HG02763 (cell line): ENCODE data around the gene METTL25B.

Source experiments
- ATAC-seq: cut with Tn5 transposase; IDR thresholded peaks from one replicate; pipeline ENCODE4 v1.9.1; 2021; ENCODE audit warnings: mild to moderate bottlenecking, moderate library complexity; ENCODE audit not compliant: unreplicated experiment

METTL25B gene

GRCh38 chr1:156700736-156701531, 27.3 kb upstream of the METTL25B start:
- no peak for ATAC-seq

- ATAC-seq: no peak
Observed at GRCh38 chr1:156703336-156703735, 24.9 kb upstream of the METTL25B start.

- no peak for ATAC-seq
Observed at GRCh38 chr1:156703741-156704140, 24.5 kb upstream of the METTL25B start.

GRCh38 chr1:156704166-156704711, 24.0 kb upstream of the METTL25B start:
- no peak for ATAC-seq

- no peak for ATAC-seq
Observed at GRCh38 chr1:156704930-156705320, 23.3 kb upstream of the METTL25B start.

- ATAC-seq: no peak
Observed at GRCh38 chr1:156705321-156705917, 22.9 kb upstream of the METTL25B start, which contains the start of gene CRABP2. CRABP2 (minus strand) TSS chr1:156705583; CDS start chr1:156705446, 137 bp downstream.

GRCh38 chr1:156705918-156706656, 22.2 kb upstream of the METTL25B start:
- no peak for ATAC-seq

- ATAC-seq: no peak
Observed at GRCh38 chr1:156706657-156707416, 21.4 kb upstream of the METTL25B start.

GRCh38 chr1:156707417-156708217, 20.7 kb upstream of the METTL25B start:
- ATAC-seq: no peak

GRCh38 chr1:156708218-156708661, 20.0 kb upstream of the METTL25B start:
- ATAC-seq: no peak

- ATAC-seq: no peak
Observed at GRCh38 chr1:156709031-156709430, 19.2 kb upstream of the METTL25B start.

- ATAC-seq: no peak
Observed at GRCh38 chr1:156709757-156710489, 18.3 kb upstream of the METTL25B start.

GRCh38 chr1:156711011-156711817, 17.1 kb upstream of the METTL25B start:
- no peak for ATAC-seq

GRCh38 chr1:156712626-156713025, 15.6 kb upstream of the METTL25B start:
- no peak for ATAC-seq

- no peak for ATAC-seq
Observed at GRCh38 chr1:156714830-156715229, 13.4 kb upstream of the METTL25B start.

GRCh38 chr1:156717351-156717750, 10.9 kb upstream of the METTL25B start:
- ATAC-seq: no peak

- no peak for ATAC-seq
Observed at GRCh38 chr1:156721131-156721530, 7.1 kb upstream of the METTL25B start.

GRCh38 chr1:156721535-156721934, 6.7 kb upstream of the METTL25B start:
- ATAC-seq: no peak
